Amniotic stem cell (primary cell): ENCODE results near the gene APBA2.

ENCODE experiments used
- DNase-seq: peaks from one replicate; lab custom pipeline; 2025; lab: John Stamatoyannopoulos, UW

The APBA2 gene

GRCh38 chr15:28915041-28915810 is 29.5 kb downstream of the APBA2 start:
- no peak for DNase-seq

GRCh38 chr15:28915935-28916334 is 30.2 kb downstream of the APBA2 start:
- DNase-seq = no peak

- DNase-seq = no peak
Measured at GRCh38 chr15:28917791-28918140, 32.0 kb downstream of the APBA2 start.

GRCh38 chr15:28918141-28918983 is 32.6 kb downstream of the APBA2 start:
- no peak for DNase-seq

- DNase-seq = no peak
Measured at GRCh38 chr15:28919201-28919635, 33.4 kb downstream of the APBA2 start.

GRCh38 chr15:28919679-28920655 is 34.2 kb downstream of the APBA2 start:
- DNase-seq = no peak

GRCh38 chr15:28920781-28921331 is 35.1 kb downstream of the APBA2 start:
- DNase-seq = no peak

GRCh38 chr15:28921336-28921735 is 35.6 kb downstream of the APBA2 start:
- no peak for DNase-seq

GRCh38 chr15:28921919-28922706 is 36.3 kb downstream of the APBA2 start:
- DNase-seq = no peak

GRCh38 chr15:28922707-28923012 is 36.9 kb downstream of the APBA2 start:
- no peak for DNase-seq

GRCh38 chr15:28923726-28924280 is 38.0 kb downstream of the APBA2 start:
- DNase-seq = no peak

GRCh38 chr15:28927043-28927442 is 41.3 kb downstream of the APBA2 start:
- DNase-seq = no peak

- DNase-seq = no peak
Measured at GRCh38 chr15:28929200-28929599, 43.4 kb downstream of the APBA2 start.

GRCh38 chr15:28930011-28930410 is 44.2 kb downstream of the APBA2 start:
- no peak for DNase-seq

GRCh38 chr15:28930476-28931291 is 44.9 kb downstream of the APBA2 start:
- DNase-seq = no peak

GRCh38 chr15:28931828-28932227 is 46.1 kb downstream of the APBA2 start:
- DNase-seq = no peak

GRCh38 chr15:28932361-28932760 is 46.6 kb downstream of the APBA2 start:
- DNase-seq = no peak

- no peak for DNase-seq
Measured at GRCh38 chr15:28933710-28934445, 48.1 kb downstream of the APBA2 start.

- DNase-seq = no peak
Measured at GRCh38 chr15:28934645-28935044, 48.9 kb downstream of the APBA2 start.
